GM18526 (cell line): ENCODE measurements around the gene RIN1.
A peak's percentile ranks its signal among the peaks of the same experiment; 100 is the strongest.

ENCODE experiments used
- POLR2A ChIP-seq: IDR thresholded peaks from 3 replicates; pipeline ENCODE4 v1.6.1; 2011; ENCODE audit not compliant: insufficient read length; ENCODE audit errors: extremely low read depth

RIN1 gene

GRCh38 chr11:66314561-66315497 lies 21.4 kb downstream of the RIN1 start:
- TF ChIP-seq POLR2A: no peak

GRCh38 chr11:66314186-66314501 lies 22.1 kb downstream of the RIN1 start:
- TF ChIP-seq POLR2A: no peak

- no peak for TF ChIP-seq POLR2A
These were observed 22.7 kb downstream of the RIN1 start for GRCh38 chr11:66313321-66314185.

GRCh38 chr11:66312549-66313320 lies 23.5 kb downstream of the RIN1 start:
- TF ChIP-seq POLR2A: no peak

- TF ChIP-seq POLR2A: peak; percentile 45
These were observed 24.2 kb downstream of the RIN1 start for GRCh38 chr11:66311965-66312548.

- TF ChIP-seq POLR2A: no peak
These were observed 24.7 kb downstream of the RIN1 start for GRCh38 chr11:66311470-66311964.

- TF ChIP-seq POLR2A: no peak
These were observed 25.9 kb downstream of the RIN1 start for GRCh38 chr11:66310324-66310723.

GRCh38 chr11:66309475-66309874 lies 26.8 kb downstream of the RIN1 start:
- no peak for TF ChIP-seq POLR2A

GRCh38 chr11:66302656-66303055 lies 33.6 kb downstream of the RIN1 start:
- TF ChIP-seq POLR2A: no peak

GRCh38 chr11:66299186-66299585 lies 37.0 kb downstream of the RIN1 start:
- no peak for TF ChIP-seq POLR2A

GRCh38 chr11:66297610-66298009 lies 38.6 kb downstream of the RIN1 start:
- TF ChIP-seq POLR2A: no peak

GRCh38 chr11:66294626-66295620 lies 41.3 kb downstream of the RIN1 start:
- TF ChIP-seq POLR2A: no peak

GRCh38 chr11:66293777-66294625 lies 42.2 kb downstream of the RIN1 start:
- no peak for TF ChIP-seq POLR2A

GRCh38 chr11:66293352-66293751 lies 42.9 kb downstream of the RIN1 start:
- no peak for TF ChIP-seq POLR2A
